Ovary (tissue), 9 donors: ENCODE results near the gene SF1. TPM values are rescaled to one million over a fixed set of nuclear protein-coding genes. Genes with fewer than 3 reads are reported as not detected.
A peak's percentile ranks its signal among the peaks of the same experiment; 100 is the strongest.

Source experiments
- DNase-seq, 5 donors: peaks; one replicate each; pipeline ENCODE4 v3.0.0-alpha.2; 2019 to 2020
- H3K27ac ChIP-seq, 2 donors: fragments of 200-600 bp; one replicate each; pipeline versions ENCODE4 v1.5.1 to v1.8.0; 2019 to 2022
- H3K27me3 ChIP-seq: fragments of 200-600 bp; one replicate; pipeline ENCODE4 v1.8.0; 2022
- H3K36me3 ChIP-seq: fragments of 200-600 bp; sonication (generic); one replicate; pipeline ENCODE4 v1.5.1; 2019
- H3K4me1 ChIP-seq: one replicate; pipeline ENCODE4 v1.8.1; 2013; ENCODE audit warnings: mild to moderate bottlenecking, moderate library complexity; ENCODE audit not compliant: insufficient read depth
- H3K4me3 ChIP-seq: fragments of 200-600 bp; sonication (generic); one replicate; pipeline ENCODE4 v1.5.1; 2017
- H3K9me3 ChIP-seq, 2 donors: fragments of 200-600 bp in 1 of 2; sonication (generic) in 1 of 2; one replicate each; pipeline versions ENCODE4 v1.5.1 to v1.8.1; 2013 to 2019; ENCODE audit warnings: mild to moderate bottlenecking in 1 of 2, moderate library complexity in 1 of 2
- EP300 ChIP-seq: sonication (generic); formaldehyde crosslinking; IDR thresholded peaks from one replicate; pipeline ENCODE4 v1.6.1; 2017; ENCODE audit warnings: antibody characterized with exemption
- POLR2A ChIP-seq: fragments of 450-650 bp; IDR thresholded peaks from one replicate; pipeline ENCODE4 v1.6.1; 2017; ENCODE audit warnings: antibody characterized with exemption, mild to moderate bottlenecking, moderate library complexity
- WGBS, 3 donors: extraction: QIAGEN DNeasy Blood & Tissue Kit in 1 of 3; methylation state at CpG; one replicate each; pipeline versions ENCODE4 v1.1.5 to v1.1.7; 2013 to 2017; 5-methylcytosine and 5-hydroxymethylcytosine counted together
- intact Hi-C, 4 donors: fragments of 100-400 bp; cut with DNase I; formaldehyde crosslinking; loops; one replicate each; pipeline versions ENCODE4 v1.11.0 to v1.15.1; 2022 to 2023
- polyA plus RNA-seq, 2 donors: library from polyadenylated mRNA; stranded (reverse); fragments of 200-250 nt in 1 of 2; fragments of 350-450 nt in 1 of 2; fragmentation: Illumina TruSeq in 1 of 2; extraction: RNeasy Lipid Tissue Mini Kit (QIAGEN cat#74804) in 1 of 2; gene quantifications; one replicate each; pipeline ENCODE4 v1.2.3, GENCODE V29; 2013 to 2014
- total RNA-seq, 7 donors: library from RNA; depleted of rRNA in 2 of 7; stranded (reverse); fragments of >200 nt in 2 of 7; fragmentation: NEBNext Ultra II Directional in 3 of 7; extraction: Animal tissue kit (Norgen Biotek cat#: 25700) in 3 of 7; gene quantifications; one replicate each; pipeline versions ENCODE4 v1.1.0 to v1.2.4, GENCODE V29; 2016 to 2023
- TF ChIP-seq, protein P1 (sequence below), 3 donors: fragments of 450-650 bp in 2 of 3; fragments of 200-600 bp in 1 of 3; IDR thresholded peaks; one replicate each; pipeline versions ENCODE4 v1.5.1 to v1.8.0; 2016 to 2022; ENCODE audit warnings: antibody characterized with exemption in 3 of 3, mild to moderate bottlenecking in 1 of 3
- donor health status: DM: no; HTN: no; CAD: no; lungs with moderate emphysema.
- donor health status: DM: no; HTN: no; CAD: no.
- donor health status: Bipolar disorder and iron deficiency.
- donor health status: DM: yes; HTN: yes; CAD: no.
- donor health status: DM: no; HTN: no; CAD: no.
- donor health status: DM: yes; HTN: yes; CAD: no.

The SF1 gene
- total and polyA plus RNA-seq, 9 donors: 131 to 388 (median 306) TPM

DNA sequence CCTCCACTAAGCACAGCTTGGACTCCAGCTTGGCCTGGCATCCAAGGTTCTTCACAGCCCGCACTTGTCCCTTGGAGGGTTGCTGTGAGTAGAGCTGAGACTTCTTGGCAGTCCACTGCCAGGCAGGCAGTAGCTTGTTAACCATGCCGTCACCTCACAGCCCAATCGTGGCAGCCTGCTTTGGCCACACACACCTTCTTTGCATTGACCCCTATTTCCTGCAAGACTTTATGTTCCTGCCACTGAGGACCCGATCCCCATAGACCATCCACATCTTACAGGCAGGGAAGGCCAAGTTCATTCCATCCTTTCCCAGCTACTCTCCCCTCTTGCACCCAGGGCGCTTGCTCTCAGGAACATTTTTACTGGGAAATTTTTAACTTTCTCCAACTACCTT lies 16.1 kb downstream of the SF1 start:
- H3K27ac ChIP-seq: no peak overlapping the region
- TF ChIP-seq, protein P1, sequence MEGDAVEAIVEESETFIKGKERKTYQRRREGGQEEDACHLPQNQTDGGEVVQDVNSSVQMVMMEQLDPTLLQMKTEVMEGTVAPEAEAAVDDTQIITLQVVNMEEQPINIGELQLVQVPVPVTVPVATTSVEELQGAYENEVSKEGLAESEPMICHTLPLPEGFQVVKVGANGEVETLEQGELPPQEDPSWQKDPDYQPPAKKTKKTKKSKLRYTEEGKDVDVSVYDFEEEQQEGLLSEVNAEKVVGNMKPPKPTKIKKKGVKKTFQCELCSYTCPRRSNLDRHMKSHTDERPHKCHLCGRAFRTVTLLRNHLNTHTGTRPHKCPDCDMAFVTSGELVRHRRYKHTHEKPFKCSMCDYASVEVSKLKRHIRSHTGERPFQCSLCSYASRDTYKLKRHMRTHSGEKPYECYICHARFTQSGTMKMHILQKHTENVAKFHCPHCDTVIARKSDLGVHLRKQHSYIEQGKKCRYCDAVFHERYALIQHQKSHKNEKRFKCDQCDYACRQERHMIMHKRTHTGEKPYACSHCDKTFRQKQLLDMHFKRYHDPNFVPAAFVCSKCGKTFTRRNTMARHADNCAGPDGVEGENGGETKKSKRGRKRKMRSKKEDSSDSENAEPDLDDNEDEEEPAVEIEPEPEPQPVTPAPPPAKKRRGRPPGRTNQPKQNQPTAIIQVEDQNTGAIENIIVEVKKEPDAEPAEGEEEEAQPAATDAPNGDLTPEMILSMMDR (IDR thresholded peaks at IDR 0.05): no peak
- TF ChIP-seq EP300: no peak
- no peak for TF ChIP-seq POLR2A
- H3K36me3 ChIP-seq: no peaks in the 10 kb centered on the region
- no peaks in the 10 kb centered on the region for H3K9me3 ChIP-seq
- no peak overlapping the region for H3K4me3 ChIP-seq
- WGBS, 3 donors: 72 to 76% (median 73%) methylated on average over 5 of the region's 5 CpGs
- H3K27me3 ChIP-seq: no peaks in the 10 kb centered on the region
- H3K4me1 ChIP-seq: peaks cover 14% of the 10 kb centered on the region
- intact Hi-C loops: no loop called here
- DNase-seq: peak in 2 of 5 donors; percentile 8 to 12

DNA sequence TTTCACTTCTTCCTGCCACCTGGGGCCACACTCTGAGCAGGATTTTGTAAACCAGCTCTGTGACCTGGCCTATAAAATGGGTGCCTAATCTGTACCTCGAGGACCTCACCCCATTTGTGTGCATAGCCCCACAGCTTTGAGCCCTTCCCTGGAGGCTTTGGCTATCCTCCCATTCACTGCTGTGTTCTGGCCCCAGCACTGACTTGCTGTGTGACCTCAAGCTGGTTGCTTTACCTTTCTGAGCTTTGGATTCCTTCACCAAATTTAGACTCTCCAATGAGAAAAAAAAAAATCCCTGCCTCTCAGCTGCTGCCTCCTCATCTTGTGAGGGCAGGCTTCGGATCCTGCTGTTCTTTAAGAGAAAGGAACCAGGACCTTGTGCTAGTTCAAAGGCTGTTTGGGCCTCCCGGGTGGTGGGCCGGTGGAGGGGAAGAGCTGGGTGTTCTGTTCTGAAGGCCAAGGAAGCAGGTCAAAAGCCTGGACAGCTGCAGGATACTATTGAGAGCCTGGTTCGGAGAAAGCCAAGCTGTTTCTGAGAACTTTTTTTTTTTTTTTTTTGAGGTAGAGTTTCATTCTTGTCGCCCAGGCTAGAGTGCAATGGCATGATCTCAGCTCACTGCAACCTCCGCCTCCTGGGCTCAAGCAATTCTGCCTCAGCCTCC lies 17.5 kb downstream of the SF1 start:
- WGBS, 3 donors: 23 to 27% (median 23%) methylated on average over 7 of the region's 7 CpGs
- no peaks in the 10 kb centered on the region for H3K27me3 ChIP-seq
- intact Hi-C loops: no loop called here
- TF ChIP-seq, protein P1 (IDR thresholded peaks at IDR 0.05): no peak
- TF ChIP-seq EP300: no peak
- no peak for TF ChIP-seq POLR2A
- H3K36me3 ChIP-seq: no peaks in the 10 kb centered on the region
- no peak overlapping the region for H3K4me3 ChIP-seq
- H3K27ac ChIP-seq: no peak overlapping the region
- H3K4me1 ChIP-seq: peaks cover 14% of the 10 kb centered on the region
- DNase-seq: peak in 3 of 5 donors; percentile 13 to 66 (median 30)
- H3K9me3 ChIP-seq: no peaks in the 10 kb centered on the region

DNA sequence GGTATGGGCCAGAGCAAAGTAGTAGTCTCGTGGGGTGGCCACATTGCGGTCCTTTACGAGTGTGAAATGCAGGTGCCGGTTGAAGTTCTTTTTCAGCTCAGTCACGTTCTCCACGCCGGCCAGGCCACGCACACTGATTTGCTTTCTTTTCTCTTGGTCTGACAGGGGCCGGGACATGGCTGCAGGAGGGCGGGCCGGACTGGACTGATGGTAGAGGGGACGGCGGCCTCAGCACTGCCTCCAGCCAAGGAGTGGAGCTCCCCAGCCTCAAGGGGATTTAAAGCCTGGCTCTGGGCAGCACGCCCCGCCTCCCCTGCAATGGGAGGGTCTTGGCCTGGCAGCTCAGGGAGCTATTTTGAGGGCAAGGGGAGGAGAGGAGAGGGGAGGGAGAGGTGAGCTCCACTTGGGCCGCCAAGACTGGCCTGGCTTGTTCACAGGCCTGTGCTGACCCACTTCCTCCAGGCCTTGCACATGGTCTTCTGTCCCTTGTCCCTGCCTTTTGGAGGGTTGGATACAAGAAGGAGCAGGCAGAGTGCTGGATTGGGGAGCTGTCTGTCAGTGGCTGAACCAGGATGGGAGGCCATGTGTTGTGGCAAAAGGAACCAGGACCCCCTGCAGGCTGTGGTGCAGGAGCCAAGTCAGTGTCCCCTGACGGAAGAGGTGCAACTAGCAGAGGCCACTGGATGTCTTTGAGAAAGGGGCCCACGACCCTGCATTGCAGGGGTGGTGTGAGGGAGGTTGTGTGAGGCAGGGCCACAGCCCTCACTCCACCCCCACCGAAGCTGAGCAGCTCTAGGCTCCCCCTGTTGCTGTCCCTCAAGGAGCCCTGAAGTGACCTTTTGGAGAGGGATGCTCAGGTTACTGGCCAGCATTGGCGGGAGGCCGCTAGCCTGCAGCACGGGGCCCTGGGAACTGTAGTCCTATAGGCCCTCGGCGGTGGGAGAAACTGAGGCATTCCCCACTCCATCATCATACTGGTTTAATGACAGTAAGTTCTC lies 18.3 kb downstream of the SF1 start, which contains the start of gene PYGM:
PYGM (minus strand) TSS at position 253 of the 998 bp plus-strand sequence; CDS start at position 177, 76 bp downstream.
- peak within 1 kb of the TSS; percentile 25 to 69 for H3K27ac ChIP-seq
- 23 to 33% (median 25%) methylated on average over 24 of the region's 24 CpGs for WGBS, 3 donors
- no peaks in the 10 kb centered on the region for H3K9me3 ChIP-seq
- no peaks in the 10 kb centered on the region for H3K27me3 ChIP-seq
- TF ChIP-seq, protein P1 (IDR thresholded peaks at IDR 0.05): no peak
- TF ChIP-seq POLR2A (no peak), EP300 (no peak)
- H3K4me1 ChIP-seq: peaks cover 14% of the 10 kb centered on the region
- peak; percentile 78 to 89 (median 78) for DNase-seq
- no peaks in the 10 kb centered on the region for H3K36me3 ChIP-seq
- intact Hi-C loops: no loop called here
- no peak within 1 kb of the TSS for H3K4me3 ChIP-seq

DNA sequence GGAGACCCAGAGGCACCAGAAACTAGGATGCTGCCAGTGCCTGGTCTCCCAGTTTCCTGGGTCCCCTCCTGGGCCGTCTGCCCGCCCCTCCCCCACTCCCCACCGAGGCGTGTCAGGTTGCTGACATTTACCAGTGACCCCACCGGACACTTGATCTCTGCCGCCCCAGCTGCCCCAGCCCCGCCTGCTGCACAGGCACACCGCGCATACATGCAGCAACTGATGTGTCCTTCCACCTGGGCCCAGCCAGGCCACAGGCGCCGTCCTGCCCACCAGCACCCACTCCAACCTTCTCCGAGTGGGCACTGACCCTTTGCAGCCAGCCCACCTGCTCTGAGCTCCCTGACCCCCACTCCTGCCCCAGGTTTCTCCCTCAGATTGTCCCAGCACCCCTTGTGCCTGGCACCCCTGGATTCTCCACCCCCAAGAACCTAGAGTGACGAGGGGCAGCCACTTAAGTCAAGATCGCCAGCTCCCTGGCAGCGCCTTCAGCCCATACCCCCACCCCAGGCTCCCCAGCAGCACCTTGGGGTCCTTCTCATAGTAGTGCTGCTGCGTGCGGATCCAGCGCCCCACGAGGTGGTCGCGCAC lies 19.1 kb downstream of the SF1 start:
- Histone ChIP-seq H3K4me1 (peaks cover 14% of the 10 kb centered on the region), H3K4me3 (no peak overlapping the region), H3K27me3 (no peaks in the 10 kb centered on the region), H3K27ac (peak overlapping the region; percentile 25 to 69), H3K36me3 (no peaks in the 10 kb centered on the region), H3K9me3 (no peaks in the 10 kb centered on the region)
- intact Hi-C loops: no loop called here
- no peak for TF ChIP-seq EP300
- TF ChIP-seq, protein P1 (IDR thresholded peaks at IDR 0.05): no peak
- TF ChIP-seq POLR2A: no peak
- 58 to 62% (median 62%) methylated on average over 17 to 21 of the region's 21 CpGs for WGBS, 3 donors
- DNase-seq: peak in 3 of 5 donors; percentile 14 to 44 (median 35)
